Keratinocyte (primary cell): Measurements from ENCODE around the gene COL4A5. TPM values are rescaled to one million over a fixed set of nuclear protein-coding genes. Genes with fewer than 3 reads are reported as not detected.

Experiments
- DNase-seq: peaks from one replicate; pipeline ENCODE4 v3.0.0-alpha.2; 2011; ENCODE audit warnings: low read depth, missing footprints, low spot score
- FAIRE-seq: peaks from 2 replicates; lab custom pipeline; 2011; peaks lifted over from hg19 to GRCh38; lab: Jason Lieb, UNC
- H2AFZ ChIP-seq: 2 replicates; pipeline ENCODE4 v1.6.0; 2012; ENCODE audit warnings: low read length, control low read depth, inconsistent platforms; ENCODE audit not compliant: control insufficient read depth
- H3K27ac ChIP-seq: 2 replicates; pipeline ENCODE4 v1.5.1; 2011; ENCODE audit warnings: low read length; ENCODE audit not compliant: control insufficient read depth, insufficient read depth
- H3K27me3 ChIP-seq: 3 replicates; pipeline ENCODE4 v1.6.0; 2011; ENCODE audit warnings: low read length; ENCODE audit not compliant: control insufficient read depth, insufficient read depth; ENCODE audit errors: extremely low read depth
- H3K36me3 ChIP-seq, 2 experiments: 2 replicates in 1 of 2; 3 replicates in 1 of 2; pipeline ENCODE4 v1.5.1; 2011; ENCODE audit warnings: low read length in 2 of 2, mild to moderate bottlenecking in 1 of 2; ENCODE audit not compliant: control insufficient read depth in 2 of 2, insufficient read depth in 2 of 2; ENCODE audit errors: extremely low read depth in 1 of 2
- H3K4me1 ChIP-seq: 3 replicates; pipeline ENCODE4 v1.5.1; 2011; ENCODE audit warnings: low read length; ENCODE audit not compliant: control insufficient read depth, insufficient read depth; ENCODE audit errors: extremely low read depth
- H3K4me2 ChIP-seq: 3 replicates; pipeline ENCODE4 v1.6.0; 2011; ENCODE audit warnings: low read depth, low read length; ENCODE audit not compliant: control insufficient read depth, insufficient read depth; ENCODE audit errors: extremely low read depth
- H3K4me3 ChIP-seq, 3 experiments: fragments of 200-600 bp in 1 of 3; sonication (generic) in 1 of 3; 2 replicates in 2 of 3; 3 replicates in 1 of 3; pipeline ENCODE4 v1.5.1; 2011 to 2016; ENCODE audit warnings: low read length in 3 of 3, mild to moderate bottlenecking in 3 of 3, control low read depth in 2 of 3, inconsistent platforms in 1 of 3, low read depth in 1 of 3, mixed read lengths in 1 of 3, mixed run types in 1 of 3, moderate library complexity in 1 of 3; ENCODE audit not compliant: control insufficient read depth in 2 of 3, insufficient read depth in 2 of 3; ENCODE audit errors: extremely low read depth in 1 of 3
- H3K79me2 ChIP-seq: 2 replicates; pipeline ENCODE4 v1.6.0; 2012; ENCODE audit warnings: low read length; ENCODE audit not compliant: control insufficient read depth, insufficient read depth
- H3K9ac ChIP-seq: 3 replicates; pipeline ENCODE4 v1.6.0; 2011; ENCODE audit warnings: low read length; ENCODE audit not compliant: control insufficient read depth, insufficient read depth; ENCODE audit errors: extremely low read depth
- H3K9me1 ChIP-seq: 3 replicates; pipeline ENCODE4 v1.6.0; 2011; ENCODE audit warnings: low read length; ENCODE audit not compliant: control insufficient read depth, insufficient read depth; ENCODE audit errors: extremely low read depth
- H3K9me3 ChIP-seq: 2 replicates; pipeline ENCODE4 v1.5.1; 2012; ENCODE audit warnings: low read depth, low read length; ENCODE audit not compliant: control insufficient read depth
- H4K20me1 ChIP-seq: 3 replicates; pipeline ENCODE4 v1.6.0; 2011; ENCODE audit warnings: low read length; ENCODE audit not compliant: control insufficient read depth, insufficient read depth; ENCODE audit errors: extremely low read depth
- CTCF ChIP-seq, 3 experiments: IDR thresholded peaks in 1 of 3; conservative IDR thresholded peaks in 1 of 3; optimal IDR thresholded peaks in 1 of 3; 2 replicates in 2 of 3; 3 replicates in 1 of 3; pipeline versions ENCODE3 to v1.5.1; 2011; ENCODE audit warnings: low read length in 3 of 3, mild to moderate bottlenecking in 3 of 3, moderate library complexity in 2 of 3, control low read depth in 1 of 3, inconsistent platforms in 1 of 3; ENCODE audit not compliant: insufficient read depth in 2 of 3; ENCODE audit errors: extremely low read depth in 1 of 3
- EZH2 ChIP-seq: IDR thresholded peaks from one replicate; pipeline ENCODE4 v1.6.1; 2012; ENCODE audit warnings: inconsistent platforms, mild to moderate bottlenecking, low read length, moderate library complexity
- dilution Hi-C: fragments of 300-500 bp; cut with MboI; formaldehyde crosslinking; loops from one replicate; pipeline ENCODE4 v1.7.0; 2020; ENCODE audit warnings: low sequenced_read_pairs; ENCODE audit not compliant: extremely low pct_ligation_motif_present
- polyA plus RNA-seq, 5 experiments: library from polyadenylated mRNA; depleted of rRNA in 3 of 5; stranded (reverse) in 3 of 5; stranded (forward) in 1 of 5; unstranded in 1 of 5; fragments of >200 nt; gene quantifications; 1 replicate in 1 of 5; 2 replicates in 3 of 5; 3 replicates in 1 of 5; pipeline versions ENCODE4 v1.2.1 to v1.2.3, GENCODE V29; 2011 to 2012; ENCODE audit warnings: missing spikeins in 2 of 5, low read depth in 1 of 5, low replicate concordance in 1 of 5
- small RNA-seq, 3 experiments: library from RNA; depleted of rRNA; stranded (forward); fragments of <200 nt; gene quantifications; one replicate each; pipeline ENCODE3, GENCODE V24; 2012; ENCODE audit warnings: low read depth in 3 of 3, low replicate concordance in 1 of 3; ENCODE audit not compliant: insufficient read length in 3 of 3

COL4A5 gene
- polyA plus RNA-seq, 1 donor (not counting 4 experiments of a cell fraction or from before 2014, with no cell fraction given), result 53.2 TPM

- no peak for FAIRE-seq
- Histone ChIP-seq H2AFZ (no peak overlapping the region), H3K4me3 (no peak overlapping the region), H3K27me3 (peaks cover 54% of the 10 kb centered on the region), H3K4me2 (no peak overlapping the region), H3K4me1 (no peaks in the 10 kb centered on the region), H4K20me1 (no peaks in the 10 kb centered on the region), H3K36me3 (no peaks in the 10 kb centered on the region), H3K9me3 (peaks cover 2% of the 10 kb centered on the region), H3K9ac (no peak overlapping the region), H3K79me2 (no peaks in the 10 kb centered on the region), H3K27ac (no peak overlapping the region), H3K9me1 (no peaks in the 10 kb centered on the region)
- no peak for DNase-seq
- dilution Hi-C loops, result no loop called here
- TF ChIP-seq EZH2 (no peak), CTCF (optimal IDR thresholded peaks at IDR 0.05 in 1 of 3, IDR thresholded peaks at IDR 0.05 in 1 of 3, conservative IDR thresholded peaks at IDR 0.05 in 1 of 3; ENCODE audit: extremely low read depth in 1 of 3, insufficient read depth in 2 of 3, low read length in 3 of 3) (no peak)
These were observed 298.1 kb downstream of the COL4A5 start for GRCh38 chrX:108737754-108738153.

GRCh38 chrX:108740299-108740774 is 300.7 kb downstream of the COL4A5 start:
- TF ChIP-seq CTCF (optimal IDR thresholded peaks at IDR 0.05 in 1 of 3, IDR thresholded peaks at IDR 0.05 in 1 of 3, conservative IDR thresholded peaks at IDR 0.05 in 1 of 3; ENCODE audit: extremely low read depth in 1 of 3, insufficient read depth in 2 of 3, low read length in 3 of 3), result no peak
- no peak for TF ChIP-seq EZH2
- peaks cover 29% of the 10 kb centered on the region for H3K27me3 ChIP-seq
- dilution Hi-C loops, result no loop called here

More at GRCh38 chrX:108740299-108740774, 300.7 kb downstream of the COL4A5 start:
- Histone ChIP-seq H3K9me3 (no peaks in the 10 kb centered on the region), H4K20me1 (no peaks in the 10 kb centered on the region), H3K79me2 (no peaks in the 10 kb centered on the region), H3K9ac (no peak overlapping the region), H3K4me1 (no peaks in the 10 kb centered on the region), H3K4me2 (no peak overlapping the region), H2AFZ (no peak overlapping the region), H3K27ac (no peak overlapping the region), H3K36me3 (no peaks in the 10 kb centered on the region), H3K4me3 (no peak overlapping the region), H3K9me1 (no peaks in the 10 kb centered on the region)
- FAIRE-seq (no peak), DNase-seq (no peak)

Small RNAs within 50 kb of the gene (small RNA-seq; reads per million reads assigned to genes)
- gene RF00019, result 0 reads per million in 3 experiments

Other genes with a start within 250 kb of the COL4A5 start
- 15.4 to 25.0 TPM (median 18.8 TPM) in 3 replicates for gene COL4A6, start 1.4 kb upstream of the COL4A5 start, polyA plus RNA-seq